Neural cell (in vitro differentiated cells): ENCODE results near the gene CNPPD1. TPM values are rescaled to one million over a fixed set of nuclear protein-coding genes. Genes with fewer than 3 reads are reported as not detected.

Experiments used
- H2AFZ ChIP-seq: fragments of 200-600, 300-800 bp; sonication (generic), shearing (Covaris generic); 2 replicates; pipeline ENCODE4 v1.6.0; 2014; ENCODE audit warnings: low read depth, mild to moderate bottlenecking, antibody characterized with exemption, low read length, moderate library complexity
- H3F3A ChIP-seq: fragments of 200-600 bp; shearing (Covaris generic); 2 replicates; pipeline ENCODE4 v1.6.1; 2016; ENCODE audit warnings: mild to moderate bottlenecking, moderate library complexity, mixed read lengths, antibody characterized with exemption, low read length; ENCODE audit not compliant: insufficient read depth, poor library complexity, severe bottlenecking
- H3K27ac ChIP-seq: fragments of 200-600, 300-800 bp; sonication (generic), shearing (Covaris generic); 2 replicates; pipeline ENCODE4 v1.5.1; 2014; ENCODE audit warnings: mild to moderate bottlenecking, low read length, moderate library complexity
- H3K27me3 ChIP-seq: fragments of 300-800, 200-600 bp; sonication (generic), shearing (Covaris generic); 2 replicates; pipeline ENCODE4 v1.6.0; 2014; ENCODE audit warnings: mild to moderate bottlenecking, low read depth, low read length, moderate library complexity; ENCODE audit not compliant: insufficient read depth
- H3K36me3 ChIP-seq: fragments of 300-800, 200-600 bp; sonication (generic), shearing (Covaris generic); 2 replicates; pipeline ENCODE4 v1.5.1; 2014; ENCODE audit warnings: mild to moderate bottlenecking, antibody characterized with exemption, low read length, moderate library complexity; ENCODE audit not compliant: insufficient read depth
- H3K4me2 ChIP-seq: fragments of 300-800, 200-600 bp; sonication (generic), shearing (Covaris generic); 2 replicates; pipeline ENCODE4 v1.6.0; 2014; ENCODE audit warnings: mild to moderate bottlenecking, low read length
- H3K4me3 ChIP-seq: fragments of 300-800, 200-600 bp; sonication (generic), shearing (Covaris generic); 2 replicates; pipeline ENCODE4 v1.5.1; 2014; ENCODE audit warnings: mild to moderate bottlenecking, low read length, moderate library complexity
- H3K79me2 ChIP-seq: fragments of 200-600 bp; shearing (Covaris generic); replicated peaks from 2 replicates; pipeline ENCODE4 v1.6.0; 2014; ENCODE audit warnings: mild to moderate bottlenecking, low read length, moderate library complexity; ENCODE audit not compliant: insufficient read depth
- H3K9ac ChIP-seq: fragments of 300-800, 200-600 bp; sonication (generic), shearing (Covaris generic); 2 replicates; pipeline ENCODE4 v1.6.1; 2016; ENCODE audit warnings: mild to moderate bottlenecking, low read length, mixed read lengths
- H3K9me2 ChIP-seq: fragments of 200-600 bp; shearing (Covaris generic); 2 replicates; pipeline ENCODE4 v1.6.1; 2016; ENCODE audit warnings: mild to moderate bottlenecking, low read length, mixed read lengths; ENCODE audit not compliant: insufficient read depth
- H3K9me3 ChIP-seq: fragments of 200-600, 300-800 bp; sonication (generic), shearing (Covaris generic); 2 replicates; pipeline ENCODE4 v1.6.1; 2016; ENCODE audit warnings: mild to moderate bottlenecking, mixed run types, low read length, moderate library complexity, mixed read lengths
- H4K20me1 ChIP-seq: fragments of 200-600 bp; shearing (Covaris generic); 2 replicates; pipeline ENCODE4 v1.6.1; 2016; ENCODE audit warnings: mild to moderate bottlenecking, mixed run types; ENCODE audit not compliant: insufficient read depth
- EP300 ChIP-seq: fragments of 450-650 bp; conservative IDR thresholded peaks from 2 replicates; pipeline ENCODE4 v1.6.1; 2014; ENCODE audit warnings: antibody characterized with exemption, mild to moderate bottlenecking, moderate library complexity; ENCODE audit not compliant: poor library complexity, severe bottlenecking
- EZH2 ChIP-seq: fragments of 200-600, 300-800 bp; shearing (Covaris generic), sonication (generic); IDR thresholded peaks from 2 replicates; pipeline ENCODE4 v1.6.1; 2014; ENCODE audit warnings: antibody characterized with exemption, low read length, borderline replicate concordance, mild to moderate bottlenecking; ENCODE audit not compliant: insufficient read depth, poor library complexity, severe bottlenecking
- MXI1 ChIP-seq: fragments of 450-650 bp; conservative IDR thresholded peaks from 2 replicates; pipeline ENCODE4 v1.6.1; 2014; ENCODE audit warnings: antibody characterized with exemption, mild to moderate bottlenecking; ENCODE audit not compliant: poor library complexity, severe bottlenecking
- POLR2AphosphoS5 ChIP-seq: IDR thresholded peaks from 2 replicates; pipeline ENCODE4 v1.6.1; 2012
- RAD21 ChIP-seq: fragments of 450-650 bp; conservative IDR thresholded peaks from 2 replicates; pipeline ENCODE4 v1.6.1; 2014; ENCODE audit warnings: antibody characterized with exemption, mild to moderate bottlenecking, moderate library complexity
- SMC3 ChIP-seq: fragments of 450-650 bp; conservative IDR thresholded peaks from 2 replicates; pipeline ENCODE4 v1.6.1; 2014; ENCODE audit warnings: antibody characterized with exemption, mild to moderate bottlenecking, moderate library complexity; ENCODE audit not compliant: poor library complexity
- TAF1 ChIP-seq: IDR thresholded peaks from 2 replicates; pipeline ENCODE4 v1.6.1; 2012; ENCODE audit warnings: low read depth
- polyA plus RNA-seq: library from polyadenylated mRNA; depleted of rRNA; stranded (reverse); fragments of >200 nt; gene quantifications from 2 replicates; pipeline ENCODE4 v1.2.3, GENCODE V29; 2014
- TF ChIP-seq, protein P1 (sequence below): IDR thresholded peaks from 2 replicates; pipeline ENCODE4 v1.6.1; 2012; ENCODE audit warnings: borderline replicate concordance
- TF ChIP-seq, protein P2 (sequence below): fragments of 450-650 bp; IDR thresholded peaks from 2 replicates; pipeline ENCODE4 v1.5.1; 2014; ENCODE audit warnings: antibody characterized with exemption, mild to moderate bottlenecking, moderate library complexity; ENCODE audit not compliant: poor library complexity, severe bottlenecking

Gene CNPPD1
- polyA plus RNA-seq, 1 donor from 2014 or later = 89.1 TPM

- Histone ChIP-seq H3K27me3 (no peaks in the 10 kb centered on the region), H3K27ac (no peak overlapping the region), H3K4me2 (no peak overlapping the region), H3K79me2 (no peaks in the 10 kb centered on the region), H3K4me3 (no peak overlapping the region), H3K9me2 (no peaks in the 10 kb centered on the region), H3K9ac (no peak overlapping the region), H4K20me1 (no peaks in the 10 kb centered on the region), H2AFZ (no peak overlapping the region), H3K36me3 (no peaks in the 10 kb centered on the region), H3K9me3 (no peaks in the 10 kb centered on the region), H3F3A (no peaks in the 10 kb centered on the region)
- TF ChIP-seq RAD21 (no peak), POLR2AphosphoS5 (no peak), TAF1 (no peak), SMC3 (no peak), EP300 (no peak), EZH2 (no peak), MXI1 (no peak)
- TF ChIP-seq, protein P1, sequence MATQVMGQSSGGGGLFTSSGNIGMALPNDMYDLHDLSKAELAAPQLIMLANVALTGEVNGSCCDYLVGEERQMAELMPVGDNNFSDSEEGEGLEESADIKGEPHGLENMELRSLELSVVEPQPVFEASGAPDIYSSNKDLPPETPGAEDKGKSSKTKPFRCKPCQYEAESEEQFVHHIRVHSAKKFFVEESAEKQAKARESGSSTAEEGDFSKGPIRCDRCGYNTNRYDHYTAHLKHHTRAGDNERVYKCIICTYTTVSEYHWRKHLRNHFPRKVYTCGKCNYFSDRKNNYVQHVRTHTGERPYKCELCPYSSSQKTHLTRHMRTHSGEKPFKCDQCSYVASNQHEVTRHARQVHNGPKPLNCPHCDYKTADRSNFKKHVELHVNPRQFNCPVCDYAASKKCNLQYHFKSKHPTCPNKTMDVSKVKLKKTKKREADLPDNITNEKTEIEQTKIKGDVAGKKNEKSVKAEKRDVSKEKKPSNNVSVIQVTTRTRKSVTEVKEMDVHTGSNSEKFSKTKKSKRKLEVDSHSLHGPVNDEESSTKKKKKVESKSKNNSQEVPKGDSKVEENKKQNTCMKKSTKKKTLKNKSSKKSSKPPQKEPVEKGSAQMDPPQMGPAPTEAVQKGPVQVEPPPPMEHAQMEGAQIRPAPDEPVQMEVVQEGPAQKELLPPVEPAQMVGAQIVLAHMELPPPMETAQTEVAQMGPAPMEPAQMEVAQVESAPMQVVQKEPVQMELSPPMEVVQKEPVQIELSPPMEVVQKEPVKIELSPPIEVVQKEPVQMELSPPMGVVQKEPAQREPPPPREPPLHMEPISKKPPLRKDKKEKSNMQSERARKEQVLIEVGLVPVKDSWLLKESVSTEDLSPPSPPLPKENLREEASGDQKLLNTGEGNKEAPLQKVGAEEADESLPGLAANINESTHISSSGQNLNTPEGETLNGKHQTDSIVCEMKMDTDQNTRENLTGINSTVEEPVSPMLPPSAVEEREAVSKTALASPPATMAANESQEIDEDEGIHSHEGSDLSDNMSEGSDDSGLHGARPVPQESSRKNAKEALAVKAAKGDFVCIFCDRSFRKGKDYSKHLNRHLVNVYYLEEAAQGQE = no peak
- TF ChIP-seq, protein P2, sequence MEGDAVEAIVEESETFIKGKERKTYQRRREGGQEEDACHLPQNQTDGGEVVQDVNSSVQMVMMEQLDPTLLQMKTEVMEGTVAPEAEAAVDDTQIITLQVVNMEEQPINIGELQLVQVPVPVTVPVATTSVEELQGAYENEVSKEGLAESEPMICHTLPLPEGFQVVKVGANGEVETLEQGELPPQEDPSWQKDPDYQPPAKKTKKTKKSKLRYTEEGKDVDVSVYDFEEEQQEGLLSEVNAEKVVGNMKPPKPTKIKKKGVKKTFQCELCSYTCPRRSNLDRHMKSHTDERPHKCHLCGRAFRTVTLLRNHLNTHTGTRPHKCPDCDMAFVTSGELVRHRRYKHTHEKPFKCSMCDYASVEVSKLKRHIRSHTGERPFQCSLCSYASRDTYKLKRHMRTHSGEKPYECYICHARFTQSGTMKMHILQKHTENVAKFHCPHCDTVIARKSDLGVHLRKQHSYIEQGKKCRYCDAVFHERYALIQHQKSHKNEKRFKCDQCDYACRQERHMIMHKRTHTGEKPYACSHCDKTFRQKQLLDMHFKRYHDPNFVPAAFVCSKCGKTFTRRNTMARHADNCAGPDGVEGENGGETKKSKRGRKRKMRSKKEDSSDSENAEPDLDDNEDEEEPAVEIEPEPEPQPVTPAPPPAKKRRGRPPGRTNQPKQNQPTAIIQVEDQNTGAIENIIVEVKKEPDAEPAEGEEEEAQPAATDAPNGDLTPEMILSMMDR = no peak
Measured at GRCh38 chr2:219126555-219126954, 50.2 kb downstream of the CNPPD1 start.

DNA sequence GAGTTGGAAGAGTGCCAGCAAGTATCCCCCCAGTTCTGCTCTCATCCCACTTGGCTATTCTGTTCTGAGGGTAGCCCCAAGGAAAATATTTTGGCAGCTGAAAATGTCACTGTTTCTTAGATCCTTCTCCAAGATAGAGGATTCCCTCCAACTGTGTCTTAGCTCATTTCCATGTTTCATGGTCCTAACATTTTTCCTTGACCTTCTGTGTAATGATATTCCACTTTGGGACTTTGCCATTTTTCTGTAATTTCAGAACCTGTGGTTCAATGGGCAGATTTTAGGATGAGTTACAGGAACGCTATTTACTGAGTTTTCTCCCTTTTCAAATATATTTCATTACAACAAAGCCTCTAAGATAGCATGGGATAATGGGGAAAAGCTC, 50.8 kb downstream of the CNPPD1 start:
- H3F3A ChIP-seq = no peaks in the 10 kb centered on the region
- H3K79me2 ChIP-seq = no peaks in the 10 kb centered on the region
- H3K9me3 ChIP-seq = no peaks in the 10 kb centered on the region
- TF ChIP-seq EZH2 (no peak), MXI1 (no peak), RAD21 (no peak), EP300 (no peak)
- TF ChIP-seq, protein P2 = no peak
- H3K4me3 ChIP-seq = no peak overlapping the region
- H3K9me2 ChIP-seq = no peaks in the 10 kb centered on the region
- no peaks in the 10 kb centered on the region for H3K36me3 ChIP-seq
- no peak overlapping the region for H3K27ac ChIP-seq
- no peak overlapping the region for H3K4me2 ChIP-seq
- no peaks in the 10 kb centered on the region for H4K20me1 ChIP-seq
- H3K9ac ChIP-seq = no peak overlapping the region
- H2AFZ ChIP-seq = no peak overlapping the region
- no peaks in the 10 kb centered on the region for H3K27me3 ChIP-seq
